Left ventricle myocardium inferior (tissue), 1 donor: Measurements from ENCODE around the gene RABEP1. TPM values are rescaled to one million over a fixed set of nuclear protein-coding genes. Genes with fewer than 3 reads are reported as not detected.

Experiments
- DNase-seq: peaks from one replicate; pipeline ENCODE4 v3.0.0-alpha.2; 2020
- H3K27ac ChIP-seq: fragments of 200-600 bp; replicated peaks from 2 replicates; pipeline ENCODE4 v1.8.0; 2021
- H3K27me3 ChIP-seq: fragments of 200-600 bp; 2 replicates; pipeline ENCODE4 v1.8.0; 2021; ENCODE audit warnings: low read depth
- H3K36me3 ChIP-seq: fragments of 200-600 bp; 2 replicates; pipeline ENCODE4 v1.8.0; 2021
- H3K4me1 ChIP-seq: fragments of 200-600 bp; 2 replicates; pipeline ENCODE4 v1.8.0; 2021
- H3K4me3 ChIP-seq: fragments of 200-600 bp; 2 replicates; pipeline ENCODE4 v1.8.0; 2021; ENCODE audit warnings: mild to moderate bottlenecking, moderate library complexity
- H3K9me3 ChIP-seq: fragments of 200-600 bp; replicated peaks from 2 replicates; pipeline ENCODE4 v1.8.0; 2021
- intact Hi-C: fragments of 100-400 bp; cut with micrococcal nuclease; formaldehyde crosslinking; loops from one replicate; pipeline ENCODE4 v1.11.0; 2022
- total RNA-seq: library from RNA; stranded (reverse); fragmentation: NEBNext Ultra II Directional; extraction: Animal tissue kit (Norgen Biotek cat#: 25700); gene quantifications from one replicate; pipeline ENCODE4 v1.2.1, GENCODE V29; 2021
- TF ChIP-seq, protein P1 (sequence below): fragments of 200-600 bp; IDR thresholded peaks from 2 replicates; pipeline ENCODE4 v1.8.0; 2021; ENCODE audit warnings: antibody characterized with exemption, mild to moderate bottlenecking, borderline replicate concordance
- donor health status: DM: no; HTN: yes; CAD: no; lungs with severe emphysema.

RABEP1 gene
- total RNA-seq, 1 donor from 2014 or later = 60.6 TPM

DNA sequence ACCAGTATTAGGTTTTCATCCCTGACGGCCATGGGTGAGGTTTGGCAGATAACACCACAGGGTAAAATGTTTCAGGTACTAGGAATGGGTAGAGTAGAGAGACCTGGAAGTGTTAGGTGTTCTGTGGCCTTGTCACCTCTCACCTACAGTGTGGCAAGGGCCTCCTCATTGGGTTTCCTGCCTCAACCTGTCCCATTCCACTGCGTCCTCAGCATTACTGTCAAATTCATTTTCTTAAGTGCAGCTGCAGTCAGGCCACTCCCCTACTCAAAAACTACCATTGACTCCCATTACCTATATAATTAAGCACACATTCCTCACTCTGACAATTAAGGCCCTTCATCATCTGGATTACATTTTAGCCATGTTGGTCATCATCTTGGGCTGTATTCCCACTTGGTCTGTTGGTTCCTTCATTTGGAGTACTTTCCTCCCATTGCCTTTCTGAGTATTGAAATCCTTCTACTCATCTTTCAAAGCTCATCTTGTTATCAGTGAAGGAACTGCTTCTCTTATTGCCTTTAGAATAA is 72.9 kb downstream of the RABEP1 start:
- DNase-seq = no peak
- H3K4me3 ChIP-seq = no peak overlapping the region
- intact Hi-C loops = no loop called here
- H3K9me3 ChIP-seq = no peaks in the 10 kb centered on the region
- TF ChIP-seq, protein P1, sequence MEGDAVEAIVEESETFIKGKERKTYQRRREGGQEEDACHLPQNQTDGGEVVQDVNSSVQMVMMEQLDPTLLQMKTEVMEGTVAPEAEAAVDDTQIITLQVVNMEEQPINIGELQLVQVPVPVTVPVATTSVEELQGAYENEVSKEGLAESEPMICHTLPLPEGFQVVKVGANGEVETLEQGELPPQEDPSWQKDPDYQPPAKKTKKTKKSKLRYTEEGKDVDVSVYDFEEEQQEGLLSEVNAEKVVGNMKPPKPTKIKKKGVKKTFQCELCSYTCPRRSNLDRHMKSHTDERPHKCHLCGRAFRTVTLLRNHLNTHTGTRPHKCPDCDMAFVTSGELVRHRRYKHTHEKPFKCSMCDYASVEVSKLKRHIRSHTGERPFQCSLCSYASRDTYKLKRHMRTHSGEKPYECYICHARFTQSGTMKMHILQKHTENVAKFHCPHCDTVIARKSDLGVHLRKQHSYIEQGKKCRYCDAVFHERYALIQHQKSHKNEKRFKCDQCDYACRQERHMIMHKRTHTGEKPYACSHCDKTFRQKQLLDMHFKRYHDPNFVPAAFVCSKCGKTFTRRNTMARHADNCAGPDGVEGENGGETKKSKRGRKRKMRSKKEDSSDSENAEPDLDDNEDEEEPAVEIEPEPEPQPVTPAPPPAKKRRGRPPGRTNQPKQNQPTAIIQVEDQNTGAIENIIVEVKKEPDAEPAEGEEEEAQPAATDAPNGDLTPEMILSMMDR = no peak
- H3K4me1 ChIP-seq = peaks cover 8% of the 10 kb centered on the region
- no peaks in the 10 kb centered on the region for H3K27me3 ChIP-seq
- H3K36me3 ChIP-seq = peaks cover 90% of the 10 kb centered on the region
- peak overlapping the region; percentile 68 for H3K27ac ChIP-seq

DNA sequence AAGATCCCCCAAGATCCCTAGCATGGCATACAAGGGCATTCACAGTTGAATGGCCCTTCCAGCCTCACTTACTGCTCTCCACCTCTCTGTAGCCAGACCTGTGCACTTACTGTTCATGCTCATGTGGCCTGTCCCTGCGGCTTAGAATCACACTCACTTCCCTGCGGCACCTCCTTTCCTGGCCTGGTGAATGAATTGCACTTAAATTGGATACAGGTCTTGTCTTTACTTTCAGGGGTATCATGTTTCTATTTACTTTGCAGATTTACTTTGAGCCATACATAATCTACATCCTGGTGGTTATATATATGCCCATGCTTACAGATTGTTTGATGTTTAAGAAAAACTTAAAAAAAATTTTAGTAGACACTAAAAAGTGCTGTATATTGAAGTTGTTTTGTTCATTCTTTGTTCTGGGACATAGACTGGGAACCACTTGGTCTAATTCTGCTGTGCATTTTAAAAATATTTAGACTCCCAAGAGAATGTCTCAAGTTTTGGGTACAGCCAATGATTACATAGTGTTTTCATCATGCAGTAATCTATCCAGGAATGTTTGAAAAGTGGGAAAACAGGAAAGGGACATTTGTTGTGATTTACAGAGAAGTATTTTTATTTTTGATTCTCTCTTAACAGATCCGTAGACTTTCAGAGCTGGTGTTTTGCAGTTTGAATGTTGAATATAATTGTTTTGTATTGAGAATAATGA is 73.5 kb downstream of the RABEP1 start:
- Histone ChIP-seq H3K4me3 (no peak overlapping the region), H3K27me3 (no peaks in the 10 kb centered on the region), H3K4me1 (peaks cover 8% of the 10 kb centered on the region), H3K27ac (peak overlapping the region; percentile 68), H3K36me3 (peaks cover 90% of the 10 kb centered on the region), H3K9me3 (no peaks in the 10 kb centered on the region)
- intact Hi-C loops = no loop called here
- TF ChIP-seq, protein P1 = no peak
- no peak for DNase-seq

DNA sequence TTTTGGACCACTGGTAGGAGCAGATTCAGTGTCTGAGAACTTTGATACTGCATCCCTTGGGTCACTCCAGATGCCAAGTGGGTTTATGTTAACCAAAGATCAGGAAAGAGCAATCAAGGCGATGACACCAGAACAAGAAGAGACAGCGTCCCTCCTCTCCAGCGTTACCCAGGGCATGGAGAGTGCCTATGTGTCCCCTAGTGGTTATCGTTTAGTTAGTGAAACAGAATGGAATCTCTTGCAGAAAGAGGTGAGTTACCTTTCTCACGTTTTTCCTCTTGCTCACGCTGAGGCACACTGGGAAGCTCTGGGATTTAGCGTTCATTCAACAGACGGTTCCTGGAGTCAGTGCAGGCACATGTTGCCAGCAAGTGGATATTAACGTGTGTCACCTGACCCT is 79.3 kb downstream of the RABEP1 start:
- no peak for DNase-seq
- no peak overlapping the region for H3K27ac ChIP-seq
- intact Hi-C loops = no loop called here
- H3K4me3 ChIP-seq = no peak overlapping the region
- TF ChIP-seq, protein P1 = no peak
- H3K9me3 ChIP-seq = no peaks in the 10 kb centered on the region
- H3K27me3 ChIP-seq = no peaks in the 10 kb centered on the region
- H3K36me3 ChIP-seq = peaks cover 85% of the 10 kb centered on the region
- no peaks in the 10 kb centered on the region for H3K4me1 ChIP-seq

DNA sequence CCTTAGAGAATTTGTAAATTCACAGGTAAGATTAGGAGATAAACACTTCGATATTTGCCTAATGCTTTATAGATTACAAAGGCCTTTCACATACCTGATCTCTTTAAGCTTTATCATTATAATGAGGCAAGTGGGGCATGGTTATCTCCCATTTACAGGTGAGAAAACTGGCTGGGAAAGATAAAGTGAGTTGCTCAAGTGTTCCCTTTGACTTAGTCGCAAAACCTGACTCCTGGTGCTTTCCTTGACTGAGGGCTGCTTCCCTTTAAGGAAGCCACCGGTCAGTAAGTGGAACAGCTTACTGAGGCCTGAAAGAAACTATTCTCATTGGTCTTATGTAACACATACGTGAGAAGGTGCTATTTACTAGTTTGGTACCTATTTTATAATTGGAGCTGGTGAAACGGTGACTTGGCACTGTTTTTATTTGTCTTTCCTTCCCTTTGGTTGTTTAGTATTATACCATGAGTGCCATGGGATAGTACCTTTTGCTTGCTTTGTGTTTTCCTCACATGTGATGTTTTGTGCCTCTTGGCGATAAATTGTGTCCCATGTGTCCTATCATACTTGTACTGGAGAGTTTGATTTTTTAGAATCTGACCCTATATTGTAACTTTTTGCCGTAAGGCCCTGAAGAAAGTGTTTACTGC is 80.2 kb downstream of the RABEP1 start:
- Histone ChIP-seq H3K9me3 (no peaks in the 10 kb centered on the region), H3K27me3 (no peaks in the 10 kb centered on the region), H3K4me1 (no peaks in the 10 kb centered on the region), H3K4me3 (no peak overlapping the region), H3K36me3 (peaks cover 83% of the 10 kb centered on the region), H3K27ac (no peak overlapping the region)
- intact Hi-C loops = no loop called here
- no peak for DNase-seq
- TF ChIP-seq, protein P1 = no peak

DNA sequence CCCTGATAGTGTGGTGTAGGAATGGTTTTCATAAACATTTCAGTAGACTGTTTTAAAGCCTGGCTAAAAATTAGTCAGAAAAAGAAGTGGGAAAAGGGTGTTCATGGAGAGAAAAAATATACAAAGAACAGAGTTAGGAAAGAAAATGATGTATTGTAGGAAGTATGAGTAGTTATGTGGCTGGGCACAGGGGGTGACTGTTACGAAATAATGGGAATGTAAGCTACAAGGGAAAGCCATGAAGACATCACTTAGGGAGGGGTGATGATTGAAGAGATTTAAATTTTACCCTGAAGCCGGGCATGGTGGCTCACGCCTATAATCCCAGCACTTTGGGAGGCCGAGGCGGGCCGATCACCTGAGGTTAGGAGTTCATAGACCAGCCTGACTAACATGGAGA is 82.1 kb downstream of the RABEP1 start:
- Histone ChIP-seq H3K27ac (no peak overlapping the region), H3K4me1 (no peaks in the 10 kb centered on the region), H3K36me3 (peaks cover 85% of the 10 kb centered on the region), H3K4me3 (no peak overlapping the region), H3K9me3 (no peaks in the 10 kb centered on the region), H3K27me3 (no peaks in the 10 kb centered on the region)
- TF ChIP-seq, protein P1 = no peak
- no peak for DNase-seq
- intact Hi-C loops = no loop called here
